ENCODE data around the gene SP7. TPM values are rescaled to one million over a fixed set of nuclear protein-coding genes. Genes with fewer than 3 reads are reported as not detected.

The SP7 gene
- total and polyA plus RNA-seq, 2 donors (not counting 3 experiments of a cell fraction or from before 2014, with no cell fraction given): not detected

GRCh38 chr12:53352331-53353256 lies 16.4 kb upstream of the SP7 start:
- Histone ChIP-seq H4K20me1 (replicated peaks; ENCODE audit: control insufficient read depth, extremely low read depth, insufficient read depth, low read length) (no peaks in the 10 kb centered on the region), H3K9ac (replicated peaks; ENCODE audit: extremely low read depth, insufficient read depth, low read length) (no peak overlapping the region), H3K4me3 (replicated peaks in 1 of 3; ENCODE audit: insufficient read depth in 1 of 3, low read depth in 1 of 3, low read length in 3 of 3) (no peak overlapping the region), H3K27me3 (ENCODE audit: control insufficient read depth in 2 of 2, insufficient read depth in 2 of 2, low read length in 2 of 2) (no peaks in the 10 kb centered on the region), H3K4me1 (ENCODE audit: control insufficient read depth, extremely low read depth, insufficient read depth, low read length) (peaks cover 2% of the 10 kb centered on the region), H3K27ac (ENCODE audit: insufficient read depth, low read depth, low read length) (no peak overlapping the region), H3K9me3 (replicated peaks; ENCODE audit: control insufficient read depth, insufficient read depth, low read length) (no peaks in the 10 kb centered on the region), H3K79me2 (ENCODE audit: control insufficient read depth, insufficient read depth, low read length) (no peaks in the 10 kb centered on the region), H3K36me3 (ENCODE audit: control insufficient read depth in 2 of 2, extremely low read depth in 1 of 2, insufficient read depth in 2 of 2, low read length in 2 of 2) (no peaks in the 10 kb centered on the region), H3K9me1 (replicated peaks; ENCODE audit: control insufficient read depth, extremely low read depth, insufficient read depth, low read length) (no peaks in the 10 kb centered on the region), H3K4me2 (ENCODE audit: insufficient read depth, low read length) (no peak overlapping the region), H2AFZ (ENCODE audit: low read depth, low read length) (peak overlapping the region; percentile 40)
- intact Hi-C loops (cut with micrococcal nuclease): loop anchor here (1.0 kb wide), 3 partner anchors 28 to 156 kb away; partner anchors contain the start of gene SP1
- CTCF ChIA-PET: interaction anchor here (0.6 to 8.3 kb wide), 50 partner anchors 9 to 221 kb away, joined by 3 to 444 read pairs (median 8); partner anchors contain the start of genes AAAS, AMHR2, MAP3K12 and MYG1
- FAIRE-seq (peak; percentile 96), DNase-seq (ENCODE audit: low read depth, low spot score) (peak; percentile 84)
- dilution Hi-C loops (cut with MboI; ENCODE audit: extremely low pct_ligation_motif_present, low sequenced_read_pairs): no loop called here
- no TSS peak for BruUV-seq (replicated peaks)
- POLR2A ChIA-PET: interaction anchor here (0.6 kb wide), 1 partner anchor 27 kb away, joined by 3 read pairs; no protein-coding TSS in a partner anchor
- TF ChIP-seq CTCF (IDR thresholded peaks at IDR 0.05; ENCODE audit: extremely low read depth in 1 of 2, insufficient read depth in 1 of 2, low read depth in 1 of 2, low read length in 2 of 2): peak; percentile 73 to 79
- TF ChIP-seq MYC (IDR thresholded peaks at IDR 0.05; ENCODE audit: low read depth, low read length): no peak
- no peak for TF ChIP-seq GATA2 (IDR thresholded peaks at IDR 0.05; ENCODE audit: insufficient read depth, insufficient read length, low read depth, low read length)
- no peak for TF ChIP-seq POLR2A (IDR thresholded peaks at IDR 0.05; ENCODE audit: low read depth, low read length)
- no peak for TF ChIP-seq MAX (IDR thresholded peaks at IDR 0.05; ENCODE audit: insufficient read depth, insufficient read length)
- TF ChIP-seq FOS (IDR thresholded peaks at IDR 0.05; ENCODE audit: borderline replicate concordance, insufficient read depth, low read length): no peak
- TF ChIP-seq POLR2AphosphoS5 (IDR thresholded peaks at IDR 0.05; ENCODE audit: insufficient read depth, low read depth, low read length): no peak
- TF ChIP-seq JUN (IDR thresholded peaks at IDR 0.05; ENCODE audit: borderline replicate concordance, insufficient read depth, insufficient read length, low read depth): no peak

All from endothelial cell of umbilical vein (primary cell).